Spleen (tissue), 7 donors: ENCODE data around the gene EZR.

ENCODE experiments used
- POLR2A ChIP-seq, 3 donors: fragments of 450-650 bp; IDR thresholded peaks; one replicate each; pipeline ENCODE4 v1.5.1; 2017; ENCODE audit warnings: antibody characterized with exemption in 3 of 3, mild to moderate bottlenecking in 1 of 3
- TF ChIP-seq, protein P1 (sequence below), 11 experiments: fragments of 200-600 bp in 7 of 11; fragments of 450-650 bp in 4 of 11; sonication (generic) in 4 of 11; IDR thresholded peaks in 8 of 11; conservative IDR thresholded peaks in 3 of 11; 1 replicate in 7 of 11; 2 replicates in 4 of 11; pipeline versions ENCODE4 v1.4.0 to v1.8.0; 2016 to 2021; ENCODE audit warnings: antibody characterized with exemption in 11 of 11, inconsistent platforms in 4 of 11, mild to moderate bottlenecking in 1 of 11
- donor health status: DM: no; HTN: no; CAD: no; lungs with moderate emphysema.
- donor health status: DM: no; HTN: no; CAD: no.
- donor health status: DM: no; HTN: no; CAD: no.

GRCh38 chr6:158818581-158819212 lies 471 bp downstream of the EZR start:
- TF ChIP-seq, protein P1, sequence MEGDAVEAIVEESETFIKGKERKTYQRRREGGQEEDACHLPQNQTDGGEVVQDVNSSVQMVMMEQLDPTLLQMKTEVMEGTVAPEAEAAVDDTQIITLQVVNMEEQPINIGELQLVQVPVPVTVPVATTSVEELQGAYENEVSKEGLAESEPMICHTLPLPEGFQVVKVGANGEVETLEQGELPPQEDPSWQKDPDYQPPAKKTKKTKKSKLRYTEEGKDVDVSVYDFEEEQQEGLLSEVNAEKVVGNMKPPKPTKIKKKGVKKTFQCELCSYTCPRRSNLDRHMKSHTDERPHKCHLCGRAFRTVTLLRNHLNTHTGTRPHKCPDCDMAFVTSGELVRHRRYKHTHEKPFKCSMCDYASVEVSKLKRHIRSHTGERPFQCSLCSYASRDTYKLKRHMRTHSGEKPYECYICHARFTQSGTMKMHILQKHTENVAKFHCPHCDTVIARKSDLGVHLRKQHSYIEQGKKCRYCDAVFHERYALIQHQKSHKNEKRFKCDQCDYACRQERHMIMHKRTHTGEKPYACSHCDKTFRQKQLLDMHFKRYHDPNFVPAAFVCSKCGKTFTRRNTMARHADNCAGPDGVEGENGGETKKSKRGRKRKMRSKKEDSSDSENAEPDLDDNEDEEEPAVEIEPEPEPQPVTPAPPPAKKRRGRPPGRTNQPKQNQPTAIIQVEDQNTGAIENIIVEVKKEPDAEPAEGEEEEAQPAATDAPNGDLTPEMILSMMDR (IDR thresholded peaks at IDR 0.05 in 8 of 11, conservative IDR thresholded peaks at IDR 0.05 in 3 of 11), result no peak
- no peak for TF ChIP-seq POLR2A (IDR thresholded peaks at IDR 0.05)
